Germinal center (tissue), 1 donor: ENCODE measurements around the gene TACC3.

ENCODE experiments used
- DNase-seq: peaks from one replicate; pipeline ENCODE4 v3.0.0; 2012; ENCODE audit warnings: mixed read lengths, low spot score

The TACC3 gene

DNA sequence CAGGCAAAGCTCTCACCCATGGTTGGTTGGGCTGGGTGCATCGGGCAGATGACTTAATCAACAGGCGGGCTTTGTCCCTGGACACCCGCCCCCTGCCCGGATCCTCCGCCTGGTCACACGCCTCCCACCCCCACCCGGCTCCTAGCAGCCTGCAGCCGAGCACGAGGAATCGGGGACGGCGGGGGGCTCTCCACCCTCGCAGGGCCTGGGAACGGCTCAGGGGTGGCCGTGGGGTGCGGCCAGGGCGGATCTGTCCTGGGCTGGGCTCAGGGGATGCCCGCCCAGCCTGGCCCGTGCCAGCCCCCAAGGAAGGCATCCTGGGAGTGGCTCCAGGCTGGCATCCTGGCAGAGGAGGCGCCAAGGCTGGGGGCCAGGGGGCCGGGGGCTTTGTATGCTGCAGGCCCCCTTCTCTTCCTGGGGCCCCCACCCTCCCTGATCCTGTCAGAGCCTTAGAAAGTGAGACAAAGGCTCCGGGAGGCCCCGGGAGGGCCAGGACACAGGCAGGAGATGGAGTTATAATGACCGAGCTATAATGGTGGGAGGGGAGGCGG, 39.3 kb downstream of the TACC3 start:
- DNase-seq: no peak

DNA sequence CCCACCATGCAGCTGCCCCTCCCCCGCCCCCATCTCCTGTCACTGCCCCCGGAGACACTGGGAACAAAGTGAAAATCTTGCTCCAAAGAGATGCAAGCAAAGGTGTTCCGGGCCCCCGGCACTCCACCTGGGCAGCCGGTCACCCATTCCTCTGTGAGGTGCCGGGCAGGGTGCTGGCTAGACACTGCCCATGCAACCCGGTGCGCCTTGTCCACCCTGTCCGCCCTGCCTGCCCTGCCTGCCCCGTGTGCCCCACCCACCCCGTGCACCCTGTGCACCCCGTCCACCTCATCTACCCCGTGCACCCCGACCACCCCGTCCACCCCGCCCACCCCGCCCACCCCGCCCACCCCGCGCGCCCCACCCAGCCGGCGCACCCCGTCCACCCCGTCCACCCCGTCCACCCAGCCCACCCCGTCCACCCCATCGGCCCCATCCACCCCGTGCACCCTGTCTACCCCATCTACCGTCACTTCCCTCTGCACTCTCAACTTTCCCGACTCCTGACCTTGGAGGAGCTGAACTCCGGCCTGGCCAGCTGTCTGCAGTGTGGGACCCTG, 39.9 kb downstream of the TACC3 start:
- no peak for DNase-seq

DNA sequence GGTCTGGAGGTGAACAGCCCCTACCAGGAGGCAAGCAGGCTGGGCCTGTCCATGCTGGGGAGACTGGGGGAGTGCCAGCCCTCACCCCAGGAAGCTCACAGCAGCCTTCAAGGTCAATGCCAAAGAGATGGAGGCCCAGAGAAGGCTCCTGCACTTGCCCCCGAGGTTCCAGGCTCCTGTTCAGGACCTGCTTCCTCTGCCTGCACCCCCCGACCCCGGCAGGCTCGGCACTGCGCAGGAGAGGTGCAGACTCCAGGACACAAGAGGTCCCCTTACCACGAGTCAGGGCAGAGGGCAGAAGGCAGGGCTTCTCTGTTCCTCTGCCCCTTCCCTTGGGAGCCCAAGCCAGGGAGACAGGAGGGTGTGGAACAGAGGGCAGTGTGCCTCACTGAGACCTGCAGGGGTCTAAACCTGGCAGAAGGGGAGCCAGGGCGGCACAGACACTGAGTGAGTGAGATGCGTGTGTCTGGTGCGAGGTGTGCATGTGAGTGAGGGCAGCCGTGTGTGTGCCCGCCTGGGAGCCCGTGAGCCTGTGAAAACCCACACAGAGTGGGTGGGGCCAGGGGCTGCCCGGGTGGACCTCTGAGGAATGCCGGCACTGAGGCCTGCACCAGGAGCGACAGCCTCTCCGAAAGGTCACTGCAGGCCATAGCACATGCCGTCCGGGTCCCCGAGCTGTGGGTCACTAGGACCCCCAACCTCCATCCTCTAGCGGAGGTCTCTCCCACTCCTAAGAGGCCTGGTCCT, 41.1 kb downstream of the TACC3 start:
- DNase-seq: no peak

DNA sequence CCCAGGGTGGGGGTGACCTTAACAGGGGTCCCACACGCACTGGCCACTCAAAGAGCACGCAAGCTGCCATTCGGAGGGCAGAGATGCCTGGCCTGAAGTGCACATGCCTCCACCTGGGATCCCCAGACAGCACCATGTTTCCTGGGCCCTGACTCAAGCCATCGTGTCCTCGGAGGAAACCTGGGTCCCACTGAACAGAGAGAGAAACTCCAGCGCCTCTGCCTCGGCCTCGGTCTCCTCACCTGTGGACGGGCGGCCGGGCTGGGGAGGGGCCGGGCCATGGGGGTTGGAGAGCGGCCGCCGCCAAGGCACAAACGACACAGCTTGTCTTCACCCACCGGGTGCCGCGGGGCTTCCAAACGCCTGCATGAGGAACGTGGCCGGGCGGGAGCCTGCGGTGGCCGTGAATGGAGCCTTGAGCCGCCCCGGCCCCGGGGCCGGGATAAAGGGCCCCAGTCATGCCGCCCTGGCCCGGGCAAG, 41.8 kb downstream of the TACC3 start:
- no peak for DNase-seq

DNA sequence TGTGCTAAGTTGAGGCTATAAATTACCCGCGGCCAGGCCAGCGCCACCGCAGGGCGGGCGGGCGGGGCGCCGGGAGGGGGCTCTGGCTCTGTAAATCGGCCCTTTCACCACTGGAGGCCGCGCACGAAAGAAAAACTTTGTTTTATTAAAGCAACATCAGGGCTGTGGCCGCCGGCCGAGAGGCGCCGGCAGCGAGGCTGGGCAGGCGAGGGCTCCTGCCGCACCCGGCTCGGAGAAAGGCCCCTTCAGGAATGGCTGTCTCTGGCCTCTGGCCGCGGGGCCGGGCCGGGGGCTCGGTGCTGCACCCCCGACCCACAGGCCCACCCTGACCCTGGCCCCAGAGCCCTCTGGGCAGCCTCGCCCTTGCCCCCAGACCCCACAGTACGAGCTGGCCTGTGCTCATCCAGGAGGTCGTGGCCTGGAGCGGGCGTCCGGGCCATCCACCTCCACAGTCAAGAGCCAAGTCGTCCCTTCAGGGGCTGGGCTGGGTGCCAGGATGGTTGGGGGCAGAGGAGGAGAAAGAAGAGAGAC, 42.3 kb downstream of the TACC3 start:
- peak; percentile 59 for DNase-seq

DNA sequence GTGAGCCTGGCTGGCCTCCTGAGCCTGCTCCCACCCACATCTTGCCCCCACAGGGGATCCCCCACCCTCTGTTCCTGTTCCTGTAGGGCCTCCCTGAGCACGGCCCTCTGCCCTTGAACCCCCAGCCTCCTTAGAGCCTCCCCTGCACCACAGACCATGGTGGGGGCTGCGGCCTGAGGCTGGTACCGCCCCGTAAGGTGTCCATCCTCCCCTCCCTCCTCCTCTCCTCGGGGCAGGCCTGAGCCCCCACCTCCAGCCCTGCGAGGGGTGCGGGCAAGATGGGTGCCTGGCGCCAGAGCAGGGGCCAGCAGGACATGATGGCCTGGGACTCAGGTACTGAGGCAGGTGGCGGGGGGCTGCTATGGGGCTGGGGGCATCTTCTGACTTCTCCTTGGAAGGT, 43.3 kb downstream of the TACC3 start:
- no peak for DNase-seq

DNA sequence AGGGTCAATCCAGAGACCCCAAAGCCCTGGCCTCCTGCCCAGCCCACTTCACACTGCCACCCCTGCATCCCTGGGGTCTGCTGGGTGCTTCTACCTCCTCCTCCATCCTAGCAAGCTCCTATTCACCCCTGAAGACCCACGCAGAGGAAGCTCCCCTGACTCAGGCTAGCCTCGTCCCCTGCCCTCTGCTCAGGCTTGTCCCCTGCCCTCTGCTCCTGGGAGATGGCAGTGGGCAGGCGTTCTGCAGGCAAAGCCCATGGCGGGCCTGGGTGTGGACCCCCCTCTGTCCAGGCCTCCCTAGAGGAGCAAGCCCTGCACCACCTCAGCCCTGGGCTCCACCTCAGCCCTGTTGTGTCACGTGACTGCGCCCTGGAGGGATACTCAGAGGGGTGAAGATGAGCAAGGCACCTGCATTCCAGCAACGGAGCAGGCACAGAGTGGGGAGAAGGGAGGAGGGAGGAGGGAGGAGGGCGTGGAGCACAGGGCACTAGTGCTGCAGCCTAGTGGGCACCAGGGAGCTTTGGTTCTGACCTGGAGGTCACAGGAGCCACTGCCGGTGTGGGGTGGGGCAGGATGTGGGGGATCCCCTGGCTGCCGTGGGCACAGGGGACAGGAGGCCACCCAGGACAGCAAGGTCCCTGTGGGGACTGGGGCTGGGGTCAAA, 44.2 kb downstream of the TACC3 start:
- no peak for DNase-seq

DNA sequence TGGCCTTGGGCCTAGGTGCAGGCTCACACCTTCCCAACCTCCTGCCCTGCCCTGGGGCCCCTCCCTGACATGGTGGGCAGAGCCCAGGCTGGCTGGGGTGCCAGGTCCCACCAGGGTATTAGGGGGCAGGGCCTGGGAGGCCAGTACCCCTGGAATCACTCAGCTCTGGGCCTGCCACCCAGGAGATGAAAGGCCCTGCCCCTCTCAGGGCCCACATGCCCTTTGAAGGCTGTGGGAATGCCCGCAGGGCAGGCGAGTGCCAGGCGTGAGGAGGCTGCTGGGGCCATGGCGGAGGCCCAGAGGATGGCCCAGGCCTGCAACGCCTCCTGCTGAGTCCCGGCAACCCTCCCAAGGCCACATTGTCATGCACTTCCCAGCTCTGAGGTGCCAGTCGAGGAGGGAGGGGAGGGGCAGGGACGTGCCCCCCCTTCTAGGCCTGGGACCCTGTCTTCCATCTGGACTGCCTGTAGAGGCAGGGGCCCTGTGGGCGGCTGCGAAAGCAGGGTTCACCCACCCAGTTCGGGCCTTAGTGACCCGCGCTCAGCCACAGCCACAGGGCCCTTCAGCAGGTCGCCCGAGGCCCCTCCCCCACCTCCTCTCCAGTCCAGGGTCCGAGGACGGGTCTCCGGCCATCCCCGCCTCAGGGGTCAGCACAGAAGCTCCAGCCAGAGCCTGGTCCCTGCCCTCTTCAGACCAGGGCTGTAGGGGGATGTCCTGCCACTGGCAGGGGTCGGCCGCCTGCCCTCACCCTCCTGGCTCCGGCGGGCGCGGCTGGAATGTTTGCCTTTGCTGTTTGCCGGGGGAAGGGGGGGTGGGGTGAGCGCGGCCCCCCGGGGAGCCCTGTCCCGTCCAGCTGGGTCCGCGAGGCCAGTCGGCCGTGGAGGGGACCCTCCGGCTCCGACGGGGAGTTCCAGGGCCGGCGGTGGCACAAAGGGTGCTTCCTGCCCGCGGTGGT, 45.1 kb downstream of the TACC3 start:
- no peak for DNase-seq

DNA sequence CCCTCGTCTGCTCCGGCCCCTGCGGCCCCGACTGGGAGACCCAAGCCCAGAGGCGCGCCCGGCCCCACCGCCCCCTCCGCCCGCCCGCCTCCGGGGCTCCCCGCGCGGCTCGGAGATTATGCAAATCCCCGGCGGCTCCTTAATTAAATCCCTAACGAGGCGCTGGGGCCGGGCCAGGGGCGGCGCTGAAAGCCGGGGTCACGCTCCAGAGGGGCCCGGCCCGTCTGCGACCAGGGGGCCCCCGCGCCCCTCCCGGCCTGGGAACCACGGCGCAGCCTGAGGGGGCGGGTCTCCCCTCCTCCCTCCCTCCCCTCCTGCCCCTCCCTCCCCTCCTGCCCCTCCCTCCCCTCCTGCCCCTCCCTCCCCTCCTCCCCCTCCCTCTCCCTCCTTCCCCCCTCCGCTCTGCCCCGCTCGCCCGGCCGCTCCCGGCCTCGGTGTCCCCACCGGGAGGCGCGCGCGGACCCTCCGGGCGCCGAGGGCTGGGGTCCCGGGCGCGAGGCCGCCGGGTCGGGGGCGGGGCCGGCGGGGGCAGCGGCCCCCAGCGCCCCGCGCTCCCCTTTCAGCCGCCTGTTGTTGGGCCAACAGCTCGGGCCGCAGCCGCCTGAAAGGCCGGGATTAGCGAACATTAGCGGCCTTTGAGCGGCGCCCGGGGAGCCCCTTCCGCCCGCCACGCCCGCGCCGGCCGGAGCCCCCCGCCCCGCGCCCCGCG, 45.9 kb downstream of the TACC3 start:
- peak; percentile 78 for DNase-seq

DNA sequence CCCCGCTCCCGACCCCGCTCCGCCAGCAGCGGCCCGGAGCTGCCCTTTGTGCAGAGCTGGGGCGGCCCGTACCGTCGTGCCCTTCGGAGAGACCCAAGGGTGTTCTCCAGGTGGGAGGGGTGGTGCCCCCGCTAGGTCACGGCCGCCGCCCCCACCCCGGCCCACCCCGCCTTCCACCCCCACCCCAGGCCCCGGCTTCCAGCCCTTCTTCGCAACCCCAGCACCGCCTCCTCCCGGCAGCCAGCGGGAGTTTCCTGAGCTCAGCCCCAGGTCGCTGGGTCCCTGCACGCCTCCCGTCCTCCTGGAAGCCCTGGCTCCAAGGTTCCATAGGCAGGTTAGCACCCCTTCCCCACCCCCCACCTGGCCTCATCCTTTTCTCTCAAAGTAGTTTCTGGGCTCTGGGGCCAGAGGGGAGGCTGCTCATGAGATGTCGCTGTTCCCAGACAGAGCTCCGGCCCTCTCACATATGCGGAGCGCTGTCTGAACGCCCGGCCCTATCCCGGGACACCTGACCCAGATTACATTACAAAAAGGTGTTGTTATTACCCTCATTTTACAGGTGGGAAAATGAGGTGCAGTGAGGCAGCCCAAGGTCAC, 46.5 kb downstream of the TACC3 start:
- DNase-seq: peak; percentile 65

DNA sequence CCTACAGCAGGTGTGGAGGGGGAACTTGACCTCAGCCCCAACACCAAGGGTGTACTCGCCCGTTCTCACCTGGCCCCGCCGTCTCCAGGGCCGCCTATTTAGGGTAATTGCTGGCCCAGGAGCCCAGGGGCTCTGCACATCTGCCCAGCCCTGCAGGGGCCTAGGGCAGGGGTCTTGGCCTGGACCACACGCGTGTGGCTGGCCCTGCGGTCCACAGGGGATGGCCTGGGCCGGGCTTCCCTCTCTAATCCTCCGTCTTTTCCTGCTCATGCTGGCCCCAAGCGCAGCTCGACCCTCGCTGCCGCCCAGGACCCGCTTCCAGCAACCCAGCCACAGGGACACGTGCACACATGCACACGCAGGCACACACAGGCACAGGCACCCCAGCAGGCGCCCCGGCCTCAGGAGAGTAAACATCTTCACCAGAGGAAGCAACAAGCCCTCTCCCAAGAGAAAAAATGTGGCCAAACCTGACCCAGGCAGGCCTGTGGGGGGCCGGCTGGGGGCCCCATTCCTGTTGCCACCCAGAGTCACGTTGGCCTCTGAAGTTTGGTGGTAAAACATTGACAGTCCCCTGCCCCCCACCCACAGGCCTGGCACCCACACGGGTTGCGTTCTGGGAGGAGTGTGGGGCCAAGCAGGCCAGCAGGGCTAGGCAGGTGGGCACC, 47.2 kb downstream of the TACC3 start:
- no peak for DNase-seq

DNA sequence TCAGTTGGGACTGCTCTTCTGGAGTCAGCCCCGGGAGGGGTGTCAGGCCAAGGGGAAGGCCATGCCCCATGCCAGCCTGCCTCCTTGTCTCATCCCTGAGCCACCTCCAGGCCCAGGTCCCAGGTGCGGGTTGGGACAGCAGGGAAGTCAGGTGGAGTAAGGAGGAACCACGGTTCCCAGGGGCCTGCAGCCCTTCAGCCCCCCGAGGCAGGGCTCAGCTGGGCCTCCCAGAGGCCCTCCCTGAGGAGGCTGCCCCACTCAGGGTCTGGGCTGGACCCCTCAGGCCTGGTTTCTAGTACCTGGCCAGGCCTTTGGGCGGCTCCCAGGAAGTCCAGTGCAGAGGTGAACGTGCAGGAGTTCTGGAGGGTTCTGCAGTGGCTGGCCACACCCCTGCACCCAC, 48.4 kb downstream of the TACC3 start:
- DNase-seq: no peak

DNA sequence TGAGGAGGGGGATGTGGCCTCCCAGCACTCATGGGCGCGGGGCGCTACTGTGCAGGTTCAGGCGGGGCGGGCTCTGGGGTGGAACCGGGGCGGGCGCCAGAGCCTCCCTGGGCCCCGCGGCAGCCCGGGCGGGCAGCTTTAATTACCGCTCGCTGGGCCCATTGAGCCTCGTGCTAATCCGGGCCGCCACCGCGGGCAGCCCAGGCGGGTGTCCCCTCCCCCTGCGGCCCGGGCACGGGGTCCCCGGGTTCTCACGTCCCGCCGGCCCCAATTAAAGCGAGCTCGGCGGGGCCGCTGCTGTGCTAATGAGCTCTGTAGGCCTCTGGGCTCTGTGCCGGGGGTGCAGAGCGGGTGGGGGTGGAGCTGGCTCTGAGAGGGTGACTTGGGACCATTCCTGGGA, 48.9 kb downstream of the TACC3 start:
- DNase-seq: no peak

DNA sequence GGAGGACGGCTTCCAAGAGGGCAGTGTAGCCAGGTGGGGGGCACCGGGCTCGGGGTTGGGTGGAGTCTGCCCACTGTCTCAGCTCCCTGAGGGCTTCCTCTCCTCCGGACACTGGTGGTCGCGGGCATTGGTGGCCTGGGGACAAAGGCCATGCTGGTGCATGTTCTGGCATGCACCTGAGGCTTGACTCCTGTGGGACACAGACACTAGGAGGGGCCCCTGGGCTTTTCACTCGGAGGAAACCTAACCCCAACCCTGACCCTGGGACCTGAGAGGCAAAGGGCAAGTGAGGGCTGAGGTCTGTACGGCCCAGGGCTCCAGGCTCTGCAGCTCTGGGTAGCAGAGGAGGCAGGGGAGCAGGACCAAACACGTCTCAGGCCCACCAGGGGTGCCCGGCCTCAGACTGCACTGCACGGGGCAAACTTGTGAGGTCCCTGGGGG, 49.5 kb downstream of the TACC3 start:
- no peak for DNase-seq

DNA sequence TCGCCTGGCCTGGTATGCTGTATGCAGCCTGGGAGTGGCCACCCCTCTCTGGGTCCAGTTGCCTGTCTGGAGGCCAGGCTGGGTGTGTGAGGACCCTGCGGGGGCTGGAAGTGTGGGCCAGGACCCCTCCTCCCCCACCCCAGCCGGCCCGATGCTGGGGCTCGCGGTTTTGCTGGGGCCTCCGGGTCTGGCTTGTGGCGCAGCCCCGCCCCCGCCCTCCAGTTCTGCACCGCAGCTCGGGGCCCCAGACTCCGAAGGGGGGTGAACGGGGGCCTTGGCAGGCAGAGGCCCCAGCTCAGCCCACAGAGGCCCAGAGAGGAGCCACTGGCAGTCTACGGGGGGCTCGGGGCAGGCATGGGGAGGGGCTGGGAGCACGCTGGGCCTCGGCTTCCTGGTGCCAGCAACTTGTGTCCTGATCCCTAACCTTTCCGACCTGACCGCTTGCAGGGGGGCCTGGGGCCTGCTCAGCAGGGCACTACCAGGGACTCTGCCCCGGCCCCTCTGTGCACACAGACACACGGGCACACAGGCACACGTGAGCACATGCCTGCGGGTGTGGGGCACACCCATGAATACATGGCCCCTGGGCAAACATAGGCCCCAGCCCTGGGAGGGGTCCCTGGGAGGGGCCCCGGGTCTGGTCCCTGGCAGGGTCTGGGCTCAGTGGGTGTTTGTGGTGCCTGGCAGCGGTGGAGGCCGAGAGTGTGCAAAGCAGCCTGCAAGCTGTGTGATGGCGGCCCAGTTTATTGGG, 50.4 kb downstream of the TACC3 start:
- DNase-seq: no peak

DNA sequence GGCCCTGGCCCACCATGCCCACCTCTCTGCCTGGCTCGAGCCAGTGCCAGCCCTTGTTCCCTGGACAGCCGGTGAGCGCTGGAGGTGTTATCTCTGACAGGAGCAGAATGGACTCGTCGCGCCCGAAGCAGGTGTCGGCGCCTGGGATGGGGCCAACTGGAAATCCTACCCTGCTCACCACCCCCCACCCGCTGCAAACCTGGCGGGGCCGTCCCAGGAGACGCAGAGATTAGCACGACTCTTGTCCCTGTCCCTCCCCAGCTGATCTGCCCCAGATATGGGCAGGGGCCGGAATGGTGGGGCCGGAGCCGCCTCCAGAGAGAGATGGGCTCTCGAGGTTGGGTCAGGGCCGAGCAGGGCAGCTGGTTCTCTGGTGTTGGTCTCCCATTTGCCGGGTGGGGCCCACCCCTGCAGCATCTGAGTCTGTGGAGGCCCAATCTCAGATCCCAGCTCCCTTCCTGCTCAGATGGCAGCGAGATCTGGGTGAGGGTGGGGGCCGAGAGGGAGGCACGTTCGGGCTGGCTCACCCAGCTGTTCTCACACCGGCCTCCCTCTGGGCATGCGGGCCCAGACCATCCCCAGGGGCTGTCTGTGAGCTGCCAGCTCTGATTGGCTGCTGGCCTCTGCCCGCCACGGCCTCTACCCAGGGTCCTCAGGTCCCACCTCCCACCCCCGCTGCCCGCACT, 51.7 kb downstream of the TACC3 start:
- no peak for DNase-seq

DNA sequence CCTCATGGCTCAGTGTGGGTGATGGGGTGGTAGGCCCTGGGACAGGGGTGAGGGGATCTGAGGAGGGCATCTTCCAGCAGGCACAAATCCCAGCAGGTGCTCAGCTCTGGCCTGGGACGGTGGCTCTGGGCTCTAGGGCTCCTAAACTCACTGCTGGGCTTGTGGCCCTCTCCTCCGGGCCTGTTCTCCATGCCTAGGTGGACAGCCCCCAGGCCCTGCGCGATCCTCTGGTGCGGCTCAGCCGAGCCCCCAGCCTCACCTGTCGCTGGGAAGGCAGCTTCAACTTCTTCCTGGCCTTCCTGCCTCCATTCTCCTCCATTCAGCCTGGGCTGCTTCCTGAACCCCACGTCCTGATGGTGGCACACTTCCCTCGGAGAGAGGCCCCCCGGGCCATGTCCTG, 52.4 kb downstream of the TACC3 start:
- DNase-seq: no peak

DNA sequence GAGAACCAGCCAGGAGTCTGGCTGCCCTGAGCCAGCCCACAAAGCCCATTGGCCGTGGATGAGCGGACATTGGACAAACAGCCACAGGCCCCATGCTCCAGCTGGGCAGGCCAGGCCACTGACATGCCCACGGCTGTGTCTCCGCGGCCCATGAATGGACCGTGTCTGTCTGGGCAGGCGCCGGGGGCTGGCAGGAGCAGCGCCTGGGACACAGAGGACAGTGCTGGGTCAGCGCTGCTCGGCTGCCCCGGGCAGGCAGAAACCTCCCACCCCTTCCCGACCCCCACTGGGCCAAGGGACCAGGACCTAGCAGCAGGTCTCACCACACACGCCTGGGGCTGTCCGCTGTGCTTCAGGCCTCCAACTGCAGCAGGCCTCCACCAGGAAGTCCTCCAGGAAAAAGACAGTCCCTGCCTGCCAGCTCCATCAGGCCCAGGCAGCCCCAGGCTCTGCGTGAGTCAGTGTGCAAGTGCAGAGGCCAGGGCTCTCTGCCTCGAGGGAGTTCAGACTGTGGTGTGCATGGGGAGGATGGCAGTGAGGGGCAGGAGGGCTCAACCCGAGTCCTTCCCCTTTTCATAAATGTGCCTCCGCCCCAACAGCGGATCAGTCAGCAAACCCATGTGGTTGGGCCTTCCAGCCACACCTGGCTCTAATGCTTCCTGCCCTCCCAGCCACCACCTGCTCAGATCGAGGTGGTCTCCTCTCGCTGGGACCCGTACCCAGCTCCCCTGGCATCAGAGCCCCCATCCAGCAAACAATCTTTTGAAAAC, 54.6 kb downstream of the TACC3 start:
- DNase-seq: peak; percentile 62
